Vagina (tissue), 2 donors: ENCODE data around the gene GALNTL6. TPM values are rescaled to one million over a fixed set of nuclear protein-coding genes. Genes with fewer than 3 reads are reported as not detected.

Experiments used
- DNase-seq, 2 donors: peaks; one replicate each; pipeline ENCODE4 v3.0.0-alpha.2; 2017; ENCODE audit errors: extremely low spot score in 2 of 2
- H3K27ac ChIP-seq: fragments of 200-600 bp; sonication (generic); one replicate; pipeline ENCODE4 v1.5.1; 2019
- H3K27me3 ChIP-seq: fragments of 200-600 bp; sonication (generic); one replicate; pipeline ENCODE4 v1.5.1; 2019
- H3K36me3 ChIP-seq, 2 donors: fragments of 200-600 bp; sonication (generic); one replicate each; pipeline ENCODE4 v1.5.1; 2017 to 2019
- H3K4me1 ChIP-seq: fragments of 200-600 bp; sonication (generic); one replicate; pipeline ENCODE4 v1.5.1; 2019
- H3K4me3 ChIP-seq, 2 donors: fragments of 200-600 bp; sonication (generic); 1 replicate in 1 of 2; 2 replicates in 1 of 2; pipeline ENCODE4 v1.5.1; 2016 to 2019
- H3K9me3 ChIP-seq: fragments of 200-600 bp; sonication (generic); one replicate; pipeline ENCODE4 v1.5.1; 2019
- POLR2A ChIP-seq, 2 donors: fragments of 450-650 bp; IDR thresholded peaks; one replicate each; pipeline ENCODE4 v1.6.1; 2017; ENCODE audit warnings: antibody characterized with exemption in 2 of 2, mild to moderate bottlenecking in 2 of 2, moderate library complexity in 2 of 2
- POLR2AphosphoS5 ChIP-seq, 2 donors: sonication (generic); formaldehyde crosslinking; IDR thresholded peaks; one replicate each; pipeline ENCODE4 v1.9.0; 2017; ENCODE audit warnings: antibody characterized with exemption in 2 of 2, mild to moderate bottlenecking in 2 of 2, low read depth in 1 of 2; ENCODE audit not compliant: insufficient read depth in 1 of 2
- intact Hi-C: fragments of 100-400 bp; cut with DNase I; formaldehyde crosslinking; loops from one replicate; pipeline ENCODE4 v1.15.1; 2023
- total RNA-seq: library from RNA; depleted of rRNA; stranded (reverse); fragments of >200 nt; gene quantifications from one replicate; pipeline ENCODE4 v1.2.3, GENCODE V29; 2016
- TF ChIP-seq, protein P1 (sequence below), 3 experiments: fragments of 450-650 bp in 2 of 3; fragments of 200-600 bp in 1 of 3; sonication (generic) in 1 of 3; IDR thresholded peaks; one replicate each; pipeline ENCODE4 v1.5.1; 2017 to 2019; ENCODE audit warnings: antibody characterized with exemption in 3 of 3, mild to moderate bottlenecking in 2 of 3, moderate library complexity in 2 of 3

GALNTL6 gene
- total RNA-seq, 1 donor from 2014 or later = 0.74 TPM

DNA sequence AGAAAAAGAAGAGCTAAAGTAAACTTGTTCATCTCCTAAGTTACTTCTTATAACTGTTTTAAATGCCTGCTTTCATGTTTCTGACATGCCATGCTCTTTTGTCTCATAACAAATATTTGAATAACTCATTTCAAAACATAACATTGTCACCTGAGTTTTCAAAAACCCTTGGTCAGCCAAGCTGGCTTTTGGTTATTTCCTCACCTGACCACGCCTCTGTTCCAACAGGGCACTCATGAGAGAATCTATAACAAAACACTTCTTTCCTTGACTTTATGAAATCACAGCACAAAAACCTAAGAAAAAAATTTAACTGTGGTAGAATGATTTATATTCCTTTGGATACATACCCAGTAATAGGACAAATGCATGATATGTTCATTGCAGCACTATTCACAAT lies 1182.5 kb downstream of the GALNTL6 start:
- Histone ChIP-seq H3K4me1 (no peaks in the 10 kb centered on the region), H3K36me3 (no peaks in the 10 kb centered on the region), H3K27ac (no peak overlapping the region), H3K27me3 (no peaks in the 10 kb centered on the region), H3K9me3 (no peaks in the 10 kb centered on the region), H3K4me3 (no peak overlapping the region)
- TF ChIP-seq POLR2AphosphoS5 (IDR thresholded peaks at IDR 0.05; ENCODE audit: insufficient read depth in 1 of 2, low read depth in 1 of 2) (no peak), POLR2A (IDR thresholded peaks at IDR 0.05) (no peak)
- TF ChIP-seq, protein P1, sequence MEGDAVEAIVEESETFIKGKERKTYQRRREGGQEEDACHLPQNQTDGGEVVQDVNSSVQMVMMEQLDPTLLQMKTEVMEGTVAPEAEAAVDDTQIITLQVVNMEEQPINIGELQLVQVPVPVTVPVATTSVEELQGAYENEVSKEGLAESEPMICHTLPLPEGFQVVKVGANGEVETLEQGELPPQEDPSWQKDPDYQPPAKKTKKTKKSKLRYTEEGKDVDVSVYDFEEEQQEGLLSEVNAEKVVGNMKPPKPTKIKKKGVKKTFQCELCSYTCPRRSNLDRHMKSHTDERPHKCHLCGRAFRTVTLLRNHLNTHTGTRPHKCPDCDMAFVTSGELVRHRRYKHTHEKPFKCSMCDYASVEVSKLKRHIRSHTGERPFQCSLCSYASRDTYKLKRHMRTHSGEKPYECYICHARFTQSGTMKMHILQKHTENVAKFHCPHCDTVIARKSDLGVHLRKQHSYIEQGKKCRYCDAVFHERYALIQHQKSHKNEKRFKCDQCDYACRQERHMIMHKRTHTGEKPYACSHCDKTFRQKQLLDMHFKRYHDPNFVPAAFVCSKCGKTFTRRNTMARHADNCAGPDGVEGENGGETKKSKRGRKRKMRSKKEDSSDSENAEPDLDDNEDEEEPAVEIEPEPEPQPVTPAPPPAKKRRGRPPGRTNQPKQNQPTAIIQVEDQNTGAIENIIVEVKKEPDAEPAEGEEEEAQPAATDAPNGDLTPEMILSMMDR (IDR thresholded peaks at IDR 0.05) = no peak
- intact Hi-C loops = no loop called here
- DNase-seq = no peak

DNA sequence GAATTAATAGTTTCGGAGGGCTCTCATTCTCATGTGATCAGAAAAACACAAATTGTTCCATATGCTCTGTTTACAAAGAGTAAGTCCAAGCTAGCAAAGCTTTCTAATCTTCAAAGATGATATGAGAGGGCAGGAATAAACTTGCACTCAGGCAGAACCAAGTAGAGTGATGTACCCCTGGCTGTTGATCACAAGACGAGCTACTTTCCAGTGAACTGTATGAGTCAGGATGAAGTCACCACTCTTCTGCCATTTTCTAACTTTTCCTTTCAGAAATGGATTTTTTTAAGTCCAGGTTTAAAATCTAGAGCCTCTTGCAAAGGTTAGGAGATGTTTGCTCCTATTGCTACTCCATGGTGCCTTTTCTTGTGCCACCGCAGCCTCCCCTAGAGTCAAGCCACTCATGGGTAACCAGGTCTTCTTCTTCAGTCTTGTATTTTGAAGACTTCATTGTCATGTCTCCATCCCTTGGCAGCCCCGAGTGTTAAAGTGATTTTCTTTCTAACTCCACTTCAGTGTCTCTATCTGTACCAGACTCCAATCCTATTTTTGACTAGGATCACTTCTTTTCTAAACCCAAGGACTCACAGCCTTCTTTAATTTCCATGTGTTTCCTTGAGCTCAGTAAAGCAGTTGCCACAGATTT lies 1183.5 kb downstream of the GALNTL6 start:
- intact Hi-C loops = no loop called here
- H3K36me3 ChIP-seq = no peaks in the 10 kb centered on the region
- no peak for DNase-seq
- H3K4me1 ChIP-seq = no peaks in the 10 kb centered on the region
- H3K27me3 ChIP-seq = no peaks in the 10 kb centered on the region
- no peak overlapping the region for H3K27ac ChIP-seq
- TF ChIP-seq POLR2AphosphoS5 (IDR thresholded peaks at IDR 0.05; ENCODE audit: insufficient read depth in 1 of 2, low read depth in 1 of 2) = no peak
- TF ChIP-seq POLR2A (IDR thresholded peaks at IDR 0.05) = no peak
- TF ChIP-seq, protein P1 (IDR thresholded peaks at IDR 0.05) = no peak
- H3K9me3 ChIP-seq = no peaks in the 10 kb centered on the region
- no peak overlapping the region for H3K4me3 ChIP-seq

DNA sequence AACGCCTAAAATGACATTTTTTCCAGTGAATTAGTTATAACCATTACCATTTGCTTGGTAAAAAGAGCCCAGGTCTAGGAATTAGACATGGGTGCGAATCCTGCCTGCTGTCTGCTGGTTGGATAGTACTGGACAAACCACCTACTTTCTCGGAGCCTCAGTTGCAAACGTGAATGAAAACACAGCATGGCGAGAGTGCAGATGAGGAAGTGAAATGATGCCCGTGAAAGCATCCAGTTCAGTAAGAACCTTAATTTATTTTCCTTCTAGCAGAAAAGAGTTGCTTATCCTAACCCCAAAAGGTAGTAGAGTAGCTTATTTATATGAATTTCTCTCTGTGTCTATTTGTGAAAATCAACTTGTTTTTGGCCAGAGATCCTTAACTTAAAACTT lies 1184.0 kb downstream of the GALNTL6 start:
- DNase-seq = no peak
- intact Hi-C loops = no loop called here
- TF ChIP-seq POLR2AphosphoS5 (IDR thresholded peaks at IDR 0.05; ENCODE audit: insufficient read depth in 1 of 2, low read depth in 1 of 2) (no peak), POLR2A (IDR thresholded peaks at IDR 0.05) (no peak)
- TF ChIP-seq, protein P1 (IDR thresholded peaks at IDR 0.05) = no peak
- Histone ChIP-seq H3K27me3 (no peaks in the 10 kb centered on the region), H3K36me3 (no peaks in the 10 kb centered on the region), H3K27ac (no peak overlapping the region), H3K9me3 (no peaks in the 10 kb centered on the region), H3K4me3 (no peak overlapping the region), H3K4me1 (no peaks in the 10 kb centered on the region)

DNA sequence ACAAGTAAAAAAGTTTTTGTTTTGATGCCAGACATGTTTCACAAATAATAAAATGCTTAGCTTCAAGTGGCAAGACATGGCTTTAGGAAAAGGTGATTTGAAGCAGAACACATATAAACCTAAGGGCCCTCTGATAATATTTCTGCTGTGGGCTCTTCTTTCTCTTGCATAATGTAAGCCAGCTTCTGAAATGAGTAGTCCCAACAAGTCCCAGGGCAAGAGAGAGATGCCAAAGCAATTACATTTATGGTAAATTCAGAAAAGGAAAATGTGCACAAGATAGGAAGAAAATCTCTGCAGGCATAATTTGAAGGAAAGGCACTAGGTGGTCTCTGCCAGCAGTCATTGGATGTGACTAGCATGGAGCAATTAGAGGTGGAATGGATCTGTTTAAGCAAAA lies 1184.7 kb downstream of the GALNTL6 start:
- DNase-seq = no peak
- TF ChIP-seq, protein P1 (IDR thresholded peaks at IDR 0.05) = no peak
- no peak for TF ChIP-seq POLR2A (IDR thresholded peaks at IDR 0.05)
- no peak for TF ChIP-seq POLR2AphosphoS5 (IDR thresholded peaks at IDR 0.05; ENCODE audit: insufficient read depth in 1 of 2, low read depth in 1 of 2)
- no peaks in the 10 kb centered on the region for H3K36me3 ChIP-seq
- H3K9me3 ChIP-seq = no peaks in the 10 kb centered on the region
- no peak overlapping the region for H3K27ac ChIP-seq
- intact Hi-C loops = no loop called here
- H3K4me3 ChIP-seq = no peak overlapping the region
- H3K4me1 ChIP-seq = no peaks in the 10 kb centered on the region
- H3K27me3 ChIP-seq = no peaks in the 10 kb centered on the region
